ENCODE measurements around the gene C11orf16. TPM values are rescaled to one million over a fixed set of nuclear protein-coding genes. Genes with fewer than 3 reads are reported as not detected.

The C11orf16 gene
- total and polyA plus RNA-seq, 4 donors = not detected

GRCh38 chr11:8926236-8926635 is 6.5 kb downstream of the C11orf16 start:
- H3K36me3 ChIP-seq (ENCODE audit: control insufficient read depth in 4 of 4, insufficient read depth in 3 of 4, low read depth in 1 of 4, low read length in 3 of 4) = peaks cover 0 to 15% (median 4%) of the 10 kb centered on the region in 4 donors
- no peak overlapping the region for H3K9ac ChIP-seq (ENCODE audit: low read depth in 1 of 2, low read length in 2 of 2)
- no peak for DNase-seq (ENCODE audit: low spot score)
- no peak overlapping the region for H3K4me3 ChIP-seq (ENCODE audit: low read depth in 1 of 3, low read length in 3 of 3)
- TF ChIP-seq HNF4A (conservative IDR thresholded peaks at IDR 0.05) (no peak), SP1 (IDR thresholded peaks at IDR 0.05) (no peak), TAF1 (conservative IDR thresholded peaks at IDR 0.05) (no peak)
- 96% methylated on average over 5 of the region's 5 CpGs for WGBS
- H3K9me3 ChIP-seq (ENCODE audit: control insufficient read depth in 4 of 4, low read length in 3 of 4) = no peaks in the 10 kb centered on the region
- no peaks in the 10 kb centered on the region for H3K27me3 ChIP-seq (ENCODE audit: control insufficient read depth in 4 of 4, insufficient read depth in 4 of 4, low read length in 3 of 4)
- no peak overlapping the region for H3K27ac ChIP-seq (ENCODE audit: low read depth in 1 of 2, low read length in 2 of 2)
- no peaks in the 10 kb centered on the region for H3K4me1 ChIP-seq (ENCODE audit: control insufficient read depth in 4 of 4, insufficient read depth in 4 of 4, low read length in 3 of 4)

GRCh38 chr11:8925711-8926110 is 7.0 kb downstream of the C11orf16 start:
- 95% methylated on average over 5 of the region's 5 CpGs for WGBS
- DNase-seq (ENCODE audit: low spot score) = no peak
- H3K4me3 ChIP-seq (ENCODE audit: low read depth in 1 of 3, low read length in 3 of 3) = no peak overlapping the region
- H3K27ac ChIP-seq (ENCODE audit: low read depth in 1 of 2, low read length in 2 of 2) = no peak overlapping the region
- peaks cover 0 to 19% (median 6%) of the 10 kb centered on the region in 4 donors for H3K36me3 ChIP-seq (ENCODE audit: control insufficient read depth in 4 of 4, insufficient read depth in 3 of 4, low read depth in 1 of 4, low read length in 3 of 4)
- TF ChIP-seq FOXA2 (IDR thresholded peaks at IDR 0.05) (no peak), CTCF (IDR thresholded peaks at IDR 0.05; ENCODE audit: low read depth, low read length, missing input control) (no peak), FOXA1 (IDR thresholded peaks at IDR 0.05) (no peak), NR2F2 (IDR thresholded peaks at IDR 0.05) (no peak), JUND (IDR thresholded peaks at IDR 0.05) (no peak), ZBTB33 (IDR thresholded peaks at IDR 0.05) (no peak), RAD21 (IDR thresholded peaks at IDR 0.05) (no peak), ATF3 (IDR thresholded peaks at IDR 0.05) (no peak), REST (IDR thresholded peaks at IDR 0.05) (no peak), HNF4G (IDR thresholded peaks at IDR 0.05) (no peak), GABPA (IDR thresholded peaks at IDR 0.05 in 1 of 2, conservative IDR thresholded peaks at IDR 0.05 in 1 of 2) (no peak), MAX (IDR thresholded peaks at IDR 0.05) (no peak), YY1 (IDR thresholded peaks at IDR 0.05) (no peak), HNF4A (conservative IDR thresholded peaks at IDR 0.05) (no peak), SP1 (IDR thresholded peaks at IDR 0.05) (no peak), TAF1 (conservative IDR thresholded peaks at IDR 0.05) (no peak)
- no peak overlapping the region for H3K9ac ChIP-seq (ENCODE audit: low read depth in 1 of 2, low read length in 2 of 2)
- no peaks in the 10 kb centered on the region for H3K9me3 ChIP-seq (ENCODE audit: control insufficient read depth in 4 of 4, low read length in 3 of 4)
- H3K27me3 ChIP-seq (ENCODE audit: control insufficient read depth in 4 of 4, insufficient read depth in 4 of 4, low read length in 3 of 4) = no peaks in the 10 kb centered on the region
- no peaks in the 10 kb centered on the region for H3K4me1 ChIP-seq (ENCODE audit: control insufficient read depth in 4 of 4, insufficient read depth in 4 of 4, low read length in 3 of 4)
